ENCODE data around the gene DSCAML1.

Gene DSCAML1

DNA sequence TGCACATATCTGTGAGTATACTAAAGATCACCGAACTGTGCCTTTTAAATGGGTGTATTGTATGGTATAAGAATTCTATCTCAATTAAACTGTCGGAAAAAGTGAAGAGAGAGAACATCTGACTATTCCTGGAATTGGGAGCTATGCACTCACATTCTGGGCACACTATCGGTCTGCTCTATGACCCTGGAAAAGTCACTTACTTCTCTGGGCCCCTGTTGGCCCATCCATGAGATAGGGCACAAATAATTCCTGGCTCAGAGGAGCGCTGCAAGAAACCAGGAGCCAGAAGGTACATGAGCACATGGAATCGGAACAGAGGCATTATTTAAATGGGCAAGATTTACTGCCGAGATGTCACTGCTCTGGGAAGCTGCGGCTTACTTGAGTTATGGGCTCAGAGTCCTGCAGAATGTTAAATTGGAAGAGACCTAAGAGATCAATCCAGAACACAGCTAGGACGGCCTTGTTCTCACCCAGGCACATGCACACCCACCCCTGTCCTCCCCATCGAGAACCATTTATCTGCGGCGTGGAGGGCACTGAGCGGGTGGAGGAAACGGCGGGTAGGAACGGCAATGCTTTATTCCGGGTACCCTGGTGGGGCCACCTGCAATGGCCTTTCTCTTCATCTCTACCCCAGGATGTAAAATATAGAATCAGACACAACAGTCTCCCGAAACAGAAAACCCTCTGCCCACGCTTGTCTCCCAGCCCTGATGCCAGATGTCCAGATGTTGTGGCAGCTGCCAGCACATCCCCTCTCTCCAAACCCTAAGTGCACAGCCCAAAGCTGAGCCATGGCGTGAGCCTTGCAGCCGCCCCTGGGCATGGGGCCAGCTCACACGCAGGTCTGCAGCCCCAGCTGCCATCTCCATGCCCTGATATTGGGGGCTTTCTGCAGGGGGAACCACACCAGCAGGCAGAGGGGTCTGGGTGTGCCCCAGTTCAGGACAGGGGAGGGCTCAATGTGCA lies 142.4 kb downstream of the DSCAML1 start:
- no peak for DNase-seq

DNA sequence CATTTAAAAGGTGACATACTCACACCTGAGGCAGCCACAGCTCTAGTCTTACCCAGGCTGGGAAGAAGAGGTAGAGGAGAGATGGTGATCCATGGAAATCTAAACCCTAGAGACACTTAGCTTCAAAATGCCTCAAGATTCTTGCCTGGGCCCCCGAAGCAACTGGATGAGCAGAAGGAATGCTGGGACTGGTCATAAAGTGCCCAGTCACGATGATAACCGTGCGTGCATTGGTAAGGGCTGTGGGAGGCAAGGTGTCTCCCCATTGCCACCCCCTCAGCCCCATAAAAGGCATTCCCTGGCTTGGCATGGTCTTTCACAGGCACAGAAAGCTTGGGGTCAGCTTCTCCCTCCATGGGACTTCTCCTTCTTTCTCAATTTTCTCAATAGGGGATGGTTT lies 144.5 kb downstream of the DSCAML1 start:
- DNase-seq = no peak

- no peak for DNase-seq
Measured at GRCh38 chr11:117649296-117650055, 147.5 kb downstream of the DSCAML1 start.

DNA sequence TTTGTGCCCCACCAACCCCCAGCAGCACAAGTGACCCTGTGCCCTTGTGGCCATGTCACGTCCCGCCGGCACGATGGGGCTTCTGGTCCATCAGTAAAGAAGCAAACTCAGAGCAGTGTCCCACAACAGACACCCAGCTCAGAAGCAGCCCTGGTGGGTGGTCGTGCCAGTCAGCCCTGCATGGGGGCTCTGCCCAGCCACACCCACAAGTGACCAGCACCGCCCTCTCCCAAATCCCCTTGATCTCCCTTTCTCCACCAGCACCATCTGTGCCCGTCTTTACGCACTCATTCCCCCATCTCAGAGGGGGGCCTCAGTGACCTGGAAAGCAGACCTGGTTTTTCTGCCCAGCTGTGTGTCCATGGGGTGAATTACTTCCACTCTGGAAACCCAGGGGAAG lies 149.1 kb downstream of the DSCAML1 start:
- no peak for DNase-seq

DNA sequence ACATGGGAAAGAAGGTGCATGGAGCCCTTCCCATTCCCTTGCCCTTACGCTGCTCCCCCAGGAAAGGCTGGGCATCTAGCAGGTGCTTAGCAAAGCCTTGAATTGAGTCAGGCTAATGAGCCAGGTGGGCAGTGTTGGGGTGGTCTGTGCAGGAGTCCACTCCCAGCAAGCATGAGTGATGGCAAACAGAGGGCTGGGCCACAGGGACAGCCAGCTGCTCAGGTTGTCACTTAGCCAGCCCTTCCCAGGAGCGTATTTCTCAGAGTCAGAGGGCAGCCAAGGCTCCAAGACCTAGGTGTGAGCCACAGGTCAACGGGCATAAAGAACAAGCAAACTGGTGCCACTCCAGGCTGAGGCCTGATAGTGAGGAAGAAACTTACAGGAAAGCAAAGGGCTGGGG lies 149.8 kb downstream of the DSCAML1 start:
- DNase-seq = no peak

GRCh38 chr11:117646411-117646810 lies 150.6 kb downstream of the DSCAML1 start:
- no peak for DNase-seq

GRCh38 chr11:117644403-117645155 lies 152.4 kb downstream of the DSCAML1 start:
- DNase-seq = no peak

- no peak for DNase-seq
Measured at GRCh38 chr11:117643606-117644300, 153.3 kb downstream of the DSCAML1 start.

DNA sequence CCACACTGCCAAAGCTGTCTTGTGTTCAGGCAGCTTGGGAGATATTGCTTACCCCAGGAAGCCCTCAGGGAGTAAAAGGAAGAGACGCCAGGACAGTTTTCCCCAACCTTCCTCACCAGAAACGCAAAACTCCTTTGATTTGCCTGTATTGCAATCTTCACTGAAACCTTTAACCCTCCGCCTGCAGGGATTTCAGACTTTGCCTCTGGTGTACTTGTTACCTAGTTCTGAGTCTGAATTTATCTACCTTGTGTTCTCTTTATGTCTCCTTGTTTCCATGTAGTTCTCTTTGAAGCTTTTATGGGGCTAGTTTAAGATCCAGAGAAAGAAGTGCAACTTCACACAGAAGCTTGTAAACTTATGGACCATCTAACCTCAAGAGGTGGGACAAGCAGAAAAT lies 154.2 kb downstream of the DSCAML1 start:
- DNase-seq = no peak

DNA sequence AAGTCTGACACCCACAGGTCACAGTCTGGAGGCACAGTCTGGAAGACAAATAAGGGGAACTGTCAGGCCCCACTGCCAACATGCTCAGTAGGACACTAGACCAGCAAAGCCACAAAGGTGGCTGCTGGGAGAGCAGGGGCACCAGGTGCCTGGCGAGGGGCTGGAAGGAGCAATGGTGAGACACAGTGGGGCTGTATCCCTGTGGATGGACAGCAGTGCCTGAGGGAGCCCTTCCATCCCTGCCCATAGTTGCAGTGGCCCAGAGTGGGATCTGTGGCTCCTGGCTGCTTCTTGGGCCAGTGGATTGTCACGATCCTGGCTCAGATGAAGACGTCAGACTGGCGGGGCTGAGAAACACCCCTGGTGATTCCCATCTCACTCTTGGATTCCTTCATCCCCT lies 154.6 kb downstream of the DSCAML1 start:
- DNase-seq = no peak

DNA sequence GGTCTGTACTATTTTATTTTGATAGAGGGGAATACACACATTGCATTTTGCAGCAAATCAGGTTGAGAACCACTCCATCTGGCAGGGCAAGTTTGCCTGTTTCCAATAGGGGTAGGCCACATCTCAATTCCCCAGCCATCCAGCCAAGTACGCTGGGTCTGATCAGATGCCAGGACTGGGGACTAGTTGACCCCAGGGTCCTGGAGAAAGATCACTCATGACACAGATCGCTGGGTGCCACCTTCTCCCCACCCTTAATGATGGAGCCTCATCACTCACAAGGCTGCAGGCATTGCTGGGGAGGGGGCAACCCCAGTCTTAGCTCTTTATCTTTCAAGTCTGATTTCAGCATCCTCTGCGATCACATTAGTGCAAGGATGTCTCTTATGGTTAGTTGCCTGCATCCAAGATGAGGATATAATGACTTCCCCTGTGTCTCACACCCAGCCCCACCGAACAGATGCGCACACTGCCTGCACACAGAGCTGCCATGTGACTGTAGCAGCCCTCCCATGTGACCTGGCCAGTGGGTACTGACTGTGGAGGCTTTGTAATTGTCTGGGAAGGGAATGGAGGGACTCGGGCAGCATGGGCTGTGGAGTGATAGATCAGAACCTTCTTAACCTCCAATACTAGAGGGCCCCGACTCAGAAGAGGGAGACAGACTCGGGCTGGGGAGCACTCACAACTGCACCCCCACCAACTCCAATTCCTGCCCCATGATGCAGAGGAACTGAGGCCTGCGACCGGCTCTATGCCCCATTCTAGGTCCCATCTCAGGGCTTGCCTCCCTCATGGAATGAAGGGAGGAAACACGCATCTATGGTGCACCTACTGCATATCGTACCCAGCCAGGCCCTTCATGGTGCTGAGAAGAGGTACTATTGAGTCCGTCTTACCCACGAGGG lies 155.8 kb downstream of the DSCAML1 start:
- no peak for DNase-seq

DNA sequence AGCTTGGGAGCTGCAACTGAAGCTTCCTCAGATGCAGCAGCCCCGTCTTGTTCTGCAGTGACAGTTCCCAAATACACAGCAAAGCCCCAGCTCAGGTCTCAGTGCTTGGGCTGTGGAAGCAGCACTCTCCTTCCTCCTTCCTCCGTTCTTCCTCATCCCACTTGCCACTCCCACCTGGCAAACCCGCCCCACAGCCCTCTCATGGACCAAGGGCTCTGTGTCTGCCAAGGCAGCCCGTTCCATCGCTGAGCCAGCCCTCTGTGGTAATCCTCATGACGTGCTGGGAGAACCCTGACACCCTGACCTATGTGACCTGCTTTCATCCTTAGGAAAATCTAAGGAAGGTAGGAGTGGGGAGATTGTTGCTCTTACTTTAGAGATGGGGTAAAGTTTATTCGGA lies 157.0 kb downstream of the DSCAML1 start:
- no peak for DNase-seq

DNA sequence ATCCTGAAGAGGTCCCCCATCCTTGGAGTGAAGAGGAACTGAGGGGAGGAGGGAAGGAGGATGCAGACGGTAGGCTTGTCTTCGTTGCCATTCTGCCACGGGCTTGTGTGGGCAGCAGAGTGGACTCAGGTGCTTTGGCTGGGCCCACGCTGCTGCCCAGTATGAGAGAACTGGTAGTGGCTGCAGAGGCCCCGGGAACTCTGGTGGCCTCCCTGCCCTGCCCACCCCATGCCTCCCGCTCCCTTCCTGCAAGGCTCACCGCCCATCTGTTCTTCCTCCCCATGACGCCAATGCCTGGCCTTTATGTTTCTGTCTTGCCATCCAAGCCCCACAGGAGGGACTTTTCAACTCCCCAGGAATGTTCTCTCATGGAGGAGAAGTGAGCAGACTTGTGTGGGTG lies 157.4 kb downstream of the DSCAML1 start:
- no peak for DNase-seq

DNA sequence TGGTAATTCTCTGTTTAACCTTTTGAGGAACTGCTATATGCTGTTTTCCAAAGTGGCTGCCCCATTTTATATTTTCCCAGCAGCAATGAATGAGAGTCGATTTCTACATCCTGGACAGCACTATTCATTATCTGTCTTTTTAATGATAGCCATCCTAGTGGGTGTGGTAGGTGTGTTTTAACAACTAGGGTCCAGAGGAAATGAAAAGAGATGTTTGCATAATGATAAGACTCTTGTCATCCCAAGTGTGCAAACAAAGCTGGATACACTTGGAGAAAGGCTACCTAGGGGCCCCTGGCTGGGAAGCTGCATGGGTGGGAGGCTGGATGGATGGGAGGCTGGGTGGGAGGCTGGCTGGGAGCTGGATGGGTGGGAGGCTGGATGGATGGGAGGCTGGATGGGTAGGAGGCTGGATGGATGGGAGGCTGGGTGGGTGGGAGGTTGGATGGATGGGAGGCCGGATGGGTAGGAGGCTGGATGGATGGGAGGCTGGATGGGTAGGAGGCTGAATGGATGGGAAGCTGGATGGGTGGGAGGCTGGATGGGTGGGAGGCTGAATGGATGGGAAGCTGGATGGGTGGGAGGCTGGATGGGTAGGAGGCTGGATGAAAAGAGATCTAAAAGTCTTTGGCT lies 158.0 kb downstream of the DSCAML1 start:
- DNase-seq = no peak

- no peak for DNase-seq
Measured at GRCh38 chr11:117634756-117635603, 162.0 kb downstream of the DSCAML1 start.

- DNase-seq = no peak
Measured at GRCh38 chr11:117633976-117634755, 162.8 kb downstream of the DSCAML1 start.

DNA sequence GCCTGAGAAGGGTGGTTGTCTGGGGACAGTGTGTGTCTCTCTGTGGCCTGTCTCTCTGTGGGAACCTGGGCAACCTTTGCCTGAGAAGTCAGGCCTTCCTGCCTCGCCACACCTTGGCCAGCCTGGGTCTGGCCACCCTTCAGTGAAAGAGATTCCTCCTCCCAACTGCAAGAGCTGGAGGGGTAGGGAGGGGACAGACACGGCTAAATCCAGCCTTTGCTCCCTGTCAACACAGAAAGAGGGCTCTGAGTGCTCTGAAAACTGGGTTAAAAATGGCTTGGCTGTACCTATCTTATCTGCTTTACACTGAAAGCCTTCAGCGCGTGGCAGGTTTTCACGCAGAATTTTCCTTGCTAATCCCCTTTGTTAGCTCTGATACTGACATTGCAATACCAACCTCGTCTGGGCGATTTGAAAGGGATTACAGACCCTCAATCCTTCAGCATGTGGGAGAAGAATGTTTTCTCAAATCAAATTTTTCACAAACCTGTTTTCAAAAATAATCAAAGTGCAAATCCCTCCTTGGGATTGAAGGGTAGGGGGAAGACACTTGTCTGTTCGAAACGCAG lies 163.7 kb downstream of the DSCAML1 start:
- no peak for DNase-seq

DNA sequence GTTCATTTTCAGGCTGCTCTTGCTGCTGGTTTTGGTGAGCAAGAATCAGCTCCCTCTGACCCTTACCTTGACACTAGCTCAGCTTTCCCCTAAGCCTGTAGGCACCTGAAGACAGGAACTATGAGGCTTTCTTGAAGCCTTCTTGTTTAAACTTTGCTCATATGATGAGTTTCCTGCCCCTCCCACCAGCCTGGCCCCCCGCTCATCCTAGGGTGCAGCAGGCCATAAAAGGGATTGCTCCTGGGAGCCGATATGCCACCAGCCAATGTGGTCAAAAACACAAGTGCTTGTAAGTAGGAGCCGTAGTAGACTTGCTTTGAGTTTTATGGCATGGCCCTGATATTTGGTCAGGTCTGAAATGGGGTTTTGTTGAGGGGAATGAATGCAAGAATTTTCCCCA lies 164.7 kb downstream of the DSCAML1 start:
- DNase-seq = no peak
